ENCODE measurements around the gene RPL35A.

DNA sequence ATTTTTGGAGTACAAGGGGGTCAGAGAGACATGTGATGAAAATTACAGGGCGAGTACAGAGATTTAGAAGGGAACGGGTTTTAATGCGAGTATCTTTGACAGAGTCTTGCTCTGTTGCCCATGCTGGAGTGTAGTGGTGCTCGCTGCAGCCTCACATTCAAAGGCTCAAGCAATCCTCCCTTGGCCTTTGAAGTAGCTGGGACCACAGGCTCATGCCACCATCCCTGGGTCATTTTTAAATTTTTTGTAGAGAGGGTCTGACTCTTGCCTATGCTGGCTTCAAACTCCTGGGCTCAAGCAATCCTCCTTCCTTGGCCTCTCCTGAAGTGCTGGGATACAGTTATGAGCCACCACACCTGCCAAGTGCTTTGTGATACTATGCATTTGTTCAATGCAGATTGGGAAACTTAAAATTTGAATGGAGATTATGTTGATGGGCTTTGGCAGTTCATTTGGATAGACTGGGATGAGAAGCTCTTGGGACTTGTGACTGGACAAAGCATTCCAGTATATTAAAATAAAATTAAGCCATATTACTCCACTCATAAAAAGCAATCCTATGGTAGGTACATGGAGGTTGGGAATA lies 6.0 kb downstream of the RPL35A start:
- TF ChIP-seq, protein P1, sequence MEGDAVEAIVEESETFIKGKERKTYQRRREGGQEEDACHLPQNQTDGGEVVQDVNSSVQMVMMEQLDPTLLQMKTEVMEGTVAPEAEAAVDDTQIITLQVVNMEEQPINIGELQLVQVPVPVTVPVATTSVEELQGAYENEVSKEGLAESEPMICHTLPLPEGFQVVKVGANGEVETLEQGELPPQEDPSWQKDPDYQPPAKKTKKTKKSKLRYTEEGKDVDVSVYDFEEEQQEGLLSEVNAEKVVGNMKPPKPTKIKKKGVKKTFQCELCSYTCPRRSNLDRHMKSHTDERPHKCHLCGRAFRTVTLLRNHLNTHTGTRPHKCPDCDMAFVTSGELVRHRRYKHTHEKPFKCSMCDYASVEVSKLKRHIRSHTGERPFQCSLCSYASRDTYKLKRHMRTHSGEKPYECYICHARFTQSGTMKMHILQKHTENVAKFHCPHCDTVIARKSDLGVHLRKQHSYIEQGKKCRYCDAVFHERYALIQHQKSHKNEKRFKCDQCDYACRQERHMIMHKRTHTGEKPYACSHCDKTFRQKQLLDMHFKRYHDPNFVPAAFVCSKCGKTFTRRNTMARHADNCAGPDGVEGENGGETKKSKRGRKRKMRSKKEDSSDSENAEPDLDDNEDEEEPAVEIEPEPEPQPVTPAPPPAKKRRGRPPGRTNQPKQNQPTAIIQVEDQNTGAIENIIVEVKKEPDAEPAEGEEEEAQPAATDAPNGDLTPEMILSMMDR (conservative IDR thresholded peaks at IDR 0.05; ENCODE audit: low read depth in 2 of 2): no peak
- TF ChIP-seq POLR2AphosphoS5 (IDR thresholded peaks at IDR 0.05; ENCODE audit: low read depth): no peak
- TF ChIP-seq, protein P2, sequence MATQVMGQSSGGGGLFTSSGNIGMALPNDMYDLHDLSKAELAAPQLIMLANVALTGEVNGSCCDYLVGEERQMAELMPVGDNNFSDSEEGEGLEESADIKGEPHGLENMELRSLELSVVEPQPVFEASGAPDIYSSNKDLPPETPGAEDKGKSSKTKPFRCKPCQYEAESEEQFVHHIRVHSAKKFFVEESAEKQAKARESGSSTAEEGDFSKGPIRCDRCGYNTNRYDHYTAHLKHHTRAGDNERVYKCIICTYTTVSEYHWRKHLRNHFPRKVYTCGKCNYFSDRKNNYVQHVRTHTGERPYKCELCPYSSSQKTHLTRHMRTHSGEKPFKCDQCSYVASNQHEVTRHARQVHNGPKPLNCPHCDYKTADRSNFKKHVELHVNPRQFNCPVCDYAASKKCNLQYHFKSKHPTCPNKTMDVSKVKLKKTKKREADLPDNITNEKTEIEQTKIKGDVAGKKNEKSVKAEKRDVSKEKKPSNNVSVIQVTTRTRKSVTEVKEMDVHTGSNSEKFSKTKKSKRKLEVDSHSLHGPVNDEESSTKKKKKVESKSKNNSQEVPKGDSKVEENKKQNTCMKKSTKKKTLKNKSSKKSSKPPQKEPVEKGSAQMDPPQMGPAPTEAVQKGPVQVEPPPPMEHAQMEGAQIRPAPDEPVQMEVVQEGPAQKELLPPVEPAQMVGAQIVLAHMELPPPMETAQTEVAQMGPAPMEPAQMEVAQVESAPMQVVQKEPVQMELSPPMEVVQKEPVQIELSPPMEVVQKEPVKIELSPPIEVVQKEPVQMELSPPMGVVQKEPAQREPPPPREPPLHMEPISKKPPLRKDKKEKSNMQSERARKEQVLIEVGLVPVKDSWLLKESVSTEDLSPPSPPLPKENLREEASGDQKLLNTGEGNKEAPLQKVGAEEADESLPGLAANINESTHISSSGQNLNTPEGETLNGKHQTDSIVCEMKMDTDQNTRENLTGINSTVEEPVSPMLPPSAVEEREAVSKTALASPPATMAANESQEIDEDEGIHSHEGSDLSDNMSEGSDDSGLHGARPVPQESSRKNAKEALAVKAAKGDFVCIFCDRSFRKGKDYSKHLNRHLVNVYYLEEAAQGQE (IDR thresholded peaks at IDR 0.05; ENCODE audit: unreplicated experiment): no peak
- TF ChIP-seq EZH2 (IDR thresholded peaks at IDR 0.05; ENCODE audit: low read depth, unreplicated experiment): no peak
- TF ChIP-seq NANOG (IDR thresholded peaks at IDR 0.05; ENCODE audit: borderline replicate concordance): no peak
- TF ChIP-seq EZH2phosphoT487 (IDR thresholded peaks at IDR 0.05; ENCODE audit: unreplicated experiment): no peak

All from GM23338 (cell line).